Stimulated activated CD8-positive, alpha-beta memory T cell treated with anti-CD3 and anti-CD28 coated beads, Interleukin-7, amount 100 ng/mL, for 24 hours (primary cell): Measurements from ENCODE around the gene RGS6.

Experiments used
- DNase-seq: peaks from one replicate; pipeline ENCODE4 v3.0.0-alpha.2; 2020; ENCODE audit warnings: low read depth

The RGS6 gene

GRCh38 chr14:72081137-72081536 is 148.9 kb downstream of the RGS6 start:
- no peak for DNase-seq

- no peak for DNase-seq
Measured at GRCh38 chr14:72084935-72085334, 152.7 kb downstream of the RGS6 start.

- no peak for DNase-seq
Measured at GRCh38 chr14:72089625-72090024, 157.4 kb downstream of the RGS6 start.

GRCh38 chr14:72094844-72095582 is 162.8 kb downstream of the RGS6 start:
- no peak for DNase-seq

GRCh38 chr14:72097173-72097783 is 165.0 kb downstream of the RGS6 start:
- DNase-seq: no peak

- no peak for DNase-seq
Measured at GRCh38 chr14:72098210-72098609, 166.0 kb downstream of the RGS6 start.

GRCh38 chr14:72099566-72099965 is 167.3 kb downstream of the RGS6 start:
- DNase-seq: no peak

GRCh38 chr14:72104011-72104613 is 171.9 kb downstream of the RGS6 start:
- DNase-seq: peak; percentile 35

- DNase-seq: no peak
Measured at GRCh38 chr14:72111911-72112310, 179.7 kb downstream of the RGS6 start.

- no peak for DNase-seq
Measured at GRCh38 chr14:72118841-72119240, 186.6 kb downstream of the RGS6 start.

GRCh38 chr14:72120315-72120714 is 188.1 kb downstream of the RGS6 start:
- DNase-seq: no peak

- no peak for DNase-seq
Measured at GRCh38 chr14:72123755-72124154, 191.5 kb downstream of the RGS6 start.

GRCh38 chr14:72124171-72124570 is 191.9 kb downstream of the RGS6 start:
- DNase-seq: no peak

GRCh38 chr14:72126091-72126490 is 193.9 kb downstream of the RGS6 start:
- DNase-seq: no peak

GRCh38 chr14:72126561-72126960 is 194.3 kb downstream of the RGS6 start:
- DNase-seq: no peak

GRCh38 chr14:72128629-72129028 is 196.4 kb downstream of the RGS6 start:
- DNase-seq: no peak

- no peak for DNase-seq
Measured at GRCh38 chr14:72129291-72129690, 197.1 kb downstream of the RGS6 start.

GRCh38 chr14:72141084-72141483 is 208.9 kb downstream of the RGS6 start:
- DNase-seq: no peak

GRCh38 chr14:72142328-72142727 is 210.1 kb downstream of the RGS6 start:
- no peak for DNase-seq

GRCh38 chr14:72146241-72146640 is 214.0 kb downstream of the RGS6 start:
- DNase-seq: no peak

GRCh38 chr14:72154645-72155378 is 222.6 kb downstream of the RGS6 start:
- no peak for DNase-seq

- DNase-seq: no peak
Measured at GRCh38 chr14:72155379-72155993, 223.3 kb downstream of the RGS6 start.
